ENCODE results near the gene SHTN1.

Gene SHTN1

GRCh38 chr10:116925056-116925455 is 79.9 kb downstream of the SHTN1 start:
- no peak for DNase-seq (ENCODE audit: extremely low spot score)
- ChIA-PET CTCF (no interaction called here), POLR2A (no interaction called here)
- TF ChIP-seq LEF1 (IDR thresholded peaks at IDR 0.05; ENCODE audit: borderline replicate concordance) (no peak), BHLHE40 (IDR thresholded peaks at IDR 0.05; ENCODE audit: borderline replicate concordance) (no peak), HDGF (IDR thresholded peaks at IDR 0.05; ENCODE audit: borderline replicate concordance) (no peak), SP1 (IDR thresholded peaks at IDR 0.05) (no peak), ELF4 (IDR thresholded peaks at IDR 0.05) (no peak), TARDBP (IDR thresholded peaks at IDR 0.05) (no peak), ZNF384 (IDR thresholded peaks at IDR 0.05) (no peak), FOXM1 (IDR thresholded peaks at IDR 0.05; ENCODE audit: borderline replicate concordance) (no peak), CTBP1 (IDR thresholded peaks at IDR 0.05; ENCODE audit: borderline replicate concordance) (no peak), L3MBTL2 (conservative IDR thresholded peaks at IDR 0.05) (no peak), PKNOX1 (IDR thresholded peaks at IDR 0.05) (no peak), NFRKB (IDR thresholded peaks at IDR 0.05) (no peak)

- ChIA-PET CTCF (no interaction called here), POLR2A (no interaction called here)
- DNase-seq (ENCODE audit: extremely low spot score): no peak
Measured at GRCh38 chr10:116919706-116920105, 85.3 kb downstream of the SHTN1 start.

GRCh38 chr10:116919164-116919563 is 85.8 kb downstream of the SHTN1 start:
- DNase-seq (ENCODE audit: extremely low spot score): no peak
- no peak for TF ChIP-seq FOXK2 (IDR thresholded peaks at IDR 0.05)
- no peak for TF ChIP-seq CTBP1 (IDR thresholded peaks at IDR 0.05; ENCODE audit: borderline replicate concordance)
- TF ChIP-seq L3MBTL2 (conservative IDR thresholded peaks at IDR 0.05): no peak
- TF ChIP-seq NFRKB (IDR thresholded peaks at IDR 0.05): no peak
- TF ChIP-seq SUZ12 (IDR thresholded peaks at IDR 0.05): no peak
- CTCF ChIA-PET: no interaction called here
- POLR2A ChIA-PET: no interaction called here

More at GRCh38 chr10:116919706-116920105, 85.3 kb downstream of the SHTN1 start:
- no peak for TF ChIP-seq NFRKB (IDR thresholded peaks at IDR 0.05)
- TF ChIP-seq LEF1 (IDR thresholded peaks at IDR 0.05; ENCODE audit: borderline replicate concordance): no peak
- TF ChIP-seq L3MBTL2 (conservative IDR thresholded peaks at IDR 0.05): no peak
- TF ChIP-seq FOXK2 (IDR thresholded peaks at IDR 0.05): no peak
- no peak for TF ChIP-seq PKNOX1 (IDR thresholded peaks at IDR 0.05)
- no peak for TF ChIP-seq BHLHE40 (IDR thresholded peaks at IDR 0.05; ENCODE audit: borderline replicate concordance)
- no peak for TF ChIP-seq FOXM1 (IDR thresholded peaks at IDR 0.05; ENCODE audit: borderline replicate concordance)
- TF ChIP-seq SUZ12 (IDR thresholded peaks at IDR 0.05): no peak
- TF ChIP-seq ARNT (IDR thresholded peaks at IDR 0.05): no peak
- no peak for TF ChIP-seq ZNF384 (IDR thresholded peaks at IDR 0.05)
- no peak for TF ChIP-seq CTBP1 (IDR thresholded peaks at IDR 0.05; ENCODE audit: borderline replicate concordance)
- TF ChIP-seq ELF4 (IDR thresholded peaks at IDR 0.05): no peak
- TF ChIP-seq SP1 (IDR thresholded peaks at IDR 0.05): no peak

- TF ChIP-seq BHLHE40 (IDR thresholded peaks at IDR 0.05; ENCODE audit: borderline replicate concordance): no peak
- TF ChIP-seq LEF1 (IDR thresholded peaks at IDR 0.05; ENCODE audit: borderline replicate concordance): no peak
- TF ChIP-seq FOXM1 (IDR thresholded peaks at IDR 0.05; ENCODE audit: borderline replicate concordance): no peak
- no peak for TF ChIP-seq FOXA1 (IDR thresholded peaks at IDR 0.05)
- TF ChIP-seq NFRKB (IDR thresholded peaks at IDR 0.05): no peak
- no peak for TF ChIP-seq L3MBTL2 (conservative IDR thresholded peaks at IDR 0.05)
- TF ChIP-seq TARDBP (IDR thresholded peaks at IDR 0.05): no peak
- TF ChIP-seq ZNF384 (IDR thresholded peaks at IDR 0.05): no peak
- no peak for TF ChIP-seq HDGF (IDR thresholded peaks at IDR 0.05; ENCODE audit: borderline replicate concordance)
- TF ChIP-seq SUZ12 (IDR thresholded peaks at IDR 0.05): no peak
- TF ChIP-seq PKNOX1 (IDR thresholded peaks at IDR 0.05): no peak
- DNase-seq (ENCODE audit: extremely low spot score): no peak
- ChIA-PET POLR2A (no interaction called here), CTCF (no interaction called here)
Measured at GRCh38 chr10:116918583-116918982, 86.4 kb downstream of the SHTN1 start.

- no peak for TF ChIP-seq NFRKB (IDR thresholded peaks at IDR 0.05)
- TF ChIP-seq SP1 (IDR thresholded peaks at IDR 0.05): no peak
- TF ChIP-seq ZNF384 (IDR thresholded peaks at IDR 0.05): no peak
- no peak for TF ChIP-seq BHLHE40 (IDR thresholded peaks at IDR 0.05; ENCODE audit: borderline replicate concordance)
- TF ChIP-seq SUZ12 (IDR thresholded peaks at IDR 0.05): no peak
- TF ChIP-seq PKNOX1 (IDR thresholded peaks at IDR 0.05): no peak
- no peak for DNase-seq (ENCODE audit: extremely low spot score)
- ChIA-PET POLR2A (no interaction called here), CTCF (no interaction called here)
Measured at GRCh38 chr10:116917481-116917880, 87.5 kb downstream of the SHTN1 start.

- no peak for DNase-seq (ENCODE audit: extremely low spot score)
- CTCF ChIA-PET: no interaction called here
- POLR2A ChIA-PET: no interaction called here
- no peak for TF ChIP-seq FOXM1 (IDR thresholded peaks at IDR 0.05; ENCODE audit: borderline replicate concordance)
Measured at GRCh38 chr10:116915340-116915739, 89.6 kb downstream of the SHTN1 start.

GRCh38 chr10:116913695-116914094 is 91.3 kb downstream of the SHTN1 start:
- ChIA-PET CTCF (no interaction called here), POLR2A (no interaction called here)
- no peak for DNase-seq (ENCODE audit: extremely low spot score)

More at GRCh38 chr10:116913695-116914094, 91.3 kb downstream of the SHTN1 start:
- TF ChIP-seq BHLHE40 (IDR thresholded peaks at IDR 0.05; ENCODE audit: borderline replicate concordance): no peak
- no peak for TF ChIP-seq ARNT (IDR thresholded peaks at IDR 0.05)
